ENCODE measurements around the gene SLC17A5. TPM values are rescaled to one million over a fixed set of nuclear protein-coding genes. Genes with fewer than 3 reads are reported as not detected.
"Not testable (repeated sequence)": the region's sequence is repeated elsewhere in the genome, so short reads cannot be mapped to it uniquely, and the experiment has no call there.

Gene SLC17A5
- total RNA-seq, 1 experiment from 2014 or later = 6.1 TPM

- H3K4me3 Mint-ChIP-seq (ENCODE audit: unreplicated experiment) = no peak overlapping the region
- ChIA-PET POLR2A (interaction anchor here (0.6 to 1.7 kb wide), 3 partner anchors 12 to 112 kb away, joined by 3 to 6 read pairs (median 4); partner anchors contain the start of gene EEF1A1), CTCF (no interaction called here)
- no peaks in the 10 kb centered on the region for H3K4me1 Mint-ChIP-seq (ENCODE audit: insufficient read depth, unreplicated experiment)
- no peak for DNase-seq (ENCODE audit: unreplicated experiment)
- H3K27ac Mint-ChIP-seq (ENCODE audit: low read depth, unreplicated experiment) = no peak overlapping the region
- H3K36me3 Mint-ChIP-seq (ENCODE audit: insufficient read depth, unreplicated experiment) = peaks cover 15% of the 10 kb centered on the region
- intact Hi-C loops (cut with micrococcal nuclease) = no loop called here
- TF ChIP-seq CTCF (IDR thresholded peaks at IDR 0.05; ENCODE audit: unreplicated experiment) = no peak
- H3K9me3 Mint-ChIP-seq (ENCODE audit: unreplicated experiment) = no peaks in the 10 kb centered on the region
- BruUV-seq (replicated peaks) = no TSS peak
- H3K27me3 Mint-ChIP-seq (ENCODE audit: insufficient read depth, unreplicated experiment) = no peaks in the 10 kb centered on the region
These were observed 28.9 kb downstream of the SLC17A5 start for GRCh38 chr6:73624896-73625295.

- DNase-seq (ENCODE audit: unreplicated experiment); intact Hi-C loops (cut with micrococcal nuclease): not testable (repeated sequence)
These were observed 30.3 kb downstream of the SLC17A5 start for GRCh38 chr6:73623480-73623879.

GRCh38 chr6:73618082-73618481 lies 35.7 kb downstream of the SLC17A5 start:
- POLR2A ChIA-PET; intact Hi-C loops (cut with micrococcal nuclease); H3K4me3 Mint-ChIP-seq (ENCODE audit: unreplicated experiment); DNase-seq (ENCODE audit: unreplicated experiment); H3K27me3 Mint-ChIP-seq (ENCODE audit: insufficient read depth, unreplicated experiment); H3K27ac Mint-ChIP-seq (ENCODE audit: low read depth, unreplicated experiment); CTCF ChIA-PET; H3K4me1 Mint-ChIP-seq (ENCODE audit: insufficient read depth, unreplicated experiment); H3K9me3 Mint-ChIP-seq (ENCODE audit: unreplicated experiment); BruUV-seq (replicated peaks): not testable (repeated sequence)
- H3K36me3 Mint-ChIP-seq (ENCODE audit: insufficient read depth, unreplicated experiment) = peaks cover 21% of the 10 kb centered on the region

More at GRCh38 chr6:73623480-73623879, 30.3 kb downstream of the SLC17A5 start:
- H3K4me3 Mint-ChIP-seq (ENCODE audit: unreplicated experiment); H3K27ac Mint-ChIP-seq (ENCODE audit: low read depth, unreplicated experiment); H3K27me3 Mint-ChIP-seq (ENCODE audit: insufficient read depth, unreplicated experiment); POLR2A ChIA-PET; H3K9me3 Mint-ChIP-seq (ENCODE audit: unreplicated experiment); BruUV-seq (replicated peaks); H3K4me1 Mint-ChIP-seq (ENCODE audit: insufficient read depth, unreplicated experiment): not testable (repeated sequence)
- CTCF ChIA-PET = interaction anchor here (1.2 kb wide), 1 partner anchor 13 kb away, joined by 3 read pairs; no protein-coding TSS in a partner anchor
- H3K36me3 Mint-ChIP-seq (ENCODE audit: insufficient read depth, unreplicated experiment) = peaks cover 12% of the 10 kb centered on the region

- no peak overlapping the region for H3K27ac Mint-ChIP-seq (ENCODE audit: low read depth, unreplicated experiment)
- no peak overlapping the region for H3K4me3 Mint-ChIP-seq (ENCODE audit: unreplicated experiment)
- CTCF ChIA-PET = interaction anchor here (0.6 to 0.8 kb wide), 2 partner anchors 11 to 98 kb away, joined by 3 read pairs; no protein-coding TSS in a partner anchor
- peaks cover 16% of the 10 kb centered on the region for H3K36me3 Mint-ChIP-seq (ENCODE audit: insufficient read depth, unreplicated experiment)
- no peak for DNase-seq (ENCODE audit: unreplicated experiment)
- H3K27me3 Mint-ChIP-seq (ENCODE audit: insufficient read depth, unreplicated experiment) = no peaks in the 10 kb centered on the region
- H3K4me1 Mint-ChIP-seq (ENCODE audit: insufficient read depth, unreplicated experiment) = no peaks in the 10 kb centered on the region
- intact Hi-C loops (cut with micrococcal nuclease) = no loop called here
- TF ChIP-seq CTCF (IDR thresholded peaks at IDR 0.05; ENCODE audit: unreplicated experiment) = no peak
- POLR2A ChIA-PET = interaction anchor here (2.7 kb wide), 1 partner anchor 94 kb away, joined by 11 read pairs; the partner anchor contains the start of gene EEF1A1
- BruUV-seq (replicated peaks) = no TSS peak
- no peaks in the 10 kb centered on the region for H3K9me3 Mint-ChIP-seq (ENCODE audit: unreplicated experiment)
These were observed 39.0 kb downstream of the SLC17A5 start for GRCh38 chr6:73614802-73615201.

- Mint-ChIP-seq H3K4me3 (ENCODE audit: unreplicated experiment) (no peak overlapping the region), H3K27me3 (ENCODE audit: insufficient read depth, unreplicated experiment) (no peaks in the 10 kb centered on the region), H3K9me3 (ENCODE audit: unreplicated experiment) (no peaks in the 10 kb centered on the region), H3K27ac (ENCODE audit: low read depth, unreplicated experiment) (no peak overlapping the region), H3K36me3 (ENCODE audit: insufficient read depth, unreplicated experiment) (peaks cover 16% of the 10 kb centered on the region), H3K4me1 (ENCODE audit: insufficient read depth, unreplicated experiment) (no peaks in the 10 kb centered on the region)
- DNase-seq (ENCODE audit: unreplicated experiment) = no peak
- intact Hi-C loops (cut with micrococcal nuclease) = no loop called here
- BruUV-seq (replicated peaks) = no TSS peak
- POLR2A ChIA-PET = interaction anchor here (0.7 kb wide), 1 partner anchor 113 kb away, joined by 3 read pairs; no protein-coding TSS in a partner anchor
- no peak for TF ChIP-seq CTCF (IDR thresholded peaks at IDR 0.05; ENCODE audit: unreplicated experiment)
- CTCF ChIA-PET = no interaction called here
These were observed 39.8 kb downstream of the SLC17A5 start for GRCh38 chr6:73613806-73614536.
